ENCODE results near the gene EHMT2. TPM values are rescaled to one million over a fixed set of nuclear protein-coding genes. Genes with fewer than 3 reads are reported as not detected.

EHMT2 gene
- total RNA-seq, 4 donors from 2014 or later = 13.8 to 72.4 (median 66.2) TPM

GRCh38 chr6:31888276-31889258, 8.9 kb downstream of the EHMT2 start:
- no peak for DNase-seq
- Histone ChIP-seq H3K4me1 (no peaks in the 10 kb centered on the region), H3K4me3 (no peak overlapping the region), H3K36me3 (no peaks in the 10 kb centered on the region), H3K9me3 (no peaks in the 10 kb centered on the region), H3K27ac (no peak overlapping the region), H3K27me3 (no peaks in the 10 kb centered on the region)
- TF ChIP-seq POLR2A (IDR thresholded peaks at IDR 0.05) = no peak
- TF ChIP-seq, protein P1, sequence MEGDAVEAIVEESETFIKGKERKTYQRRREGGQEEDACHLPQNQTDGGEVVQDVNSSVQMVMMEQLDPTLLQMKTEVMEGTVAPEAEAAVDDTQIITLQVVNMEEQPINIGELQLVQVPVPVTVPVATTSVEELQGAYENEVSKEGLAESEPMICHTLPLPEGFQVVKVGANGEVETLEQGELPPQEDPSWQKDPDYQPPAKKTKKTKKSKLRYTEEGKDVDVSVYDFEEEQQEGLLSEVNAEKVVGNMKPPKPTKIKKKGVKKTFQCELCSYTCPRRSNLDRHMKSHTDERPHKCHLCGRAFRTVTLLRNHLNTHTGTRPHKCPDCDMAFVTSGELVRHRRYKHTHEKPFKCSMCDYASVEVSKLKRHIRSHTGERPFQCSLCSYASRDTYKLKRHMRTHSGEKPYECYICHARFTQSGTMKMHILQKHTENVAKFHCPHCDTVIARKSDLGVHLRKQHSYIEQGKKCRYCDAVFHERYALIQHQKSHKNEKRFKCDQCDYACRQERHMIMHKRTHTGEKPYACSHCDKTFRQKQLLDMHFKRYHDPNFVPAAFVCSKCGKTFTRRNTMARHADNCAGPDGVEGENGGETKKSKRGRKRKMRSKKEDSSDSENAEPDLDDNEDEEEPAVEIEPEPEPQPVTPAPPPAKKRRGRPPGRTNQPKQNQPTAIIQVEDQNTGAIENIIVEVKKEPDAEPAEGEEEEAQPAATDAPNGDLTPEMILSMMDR (IDR thresholded peaks at IDR 0.05) = peak in 3 of 4 experiments; percentile 16 to 73 (median 48)
- intact Hi-C loops (cut with DNase I; ENCODE audit: low total_unique reads) = no loop called here

DNA sequence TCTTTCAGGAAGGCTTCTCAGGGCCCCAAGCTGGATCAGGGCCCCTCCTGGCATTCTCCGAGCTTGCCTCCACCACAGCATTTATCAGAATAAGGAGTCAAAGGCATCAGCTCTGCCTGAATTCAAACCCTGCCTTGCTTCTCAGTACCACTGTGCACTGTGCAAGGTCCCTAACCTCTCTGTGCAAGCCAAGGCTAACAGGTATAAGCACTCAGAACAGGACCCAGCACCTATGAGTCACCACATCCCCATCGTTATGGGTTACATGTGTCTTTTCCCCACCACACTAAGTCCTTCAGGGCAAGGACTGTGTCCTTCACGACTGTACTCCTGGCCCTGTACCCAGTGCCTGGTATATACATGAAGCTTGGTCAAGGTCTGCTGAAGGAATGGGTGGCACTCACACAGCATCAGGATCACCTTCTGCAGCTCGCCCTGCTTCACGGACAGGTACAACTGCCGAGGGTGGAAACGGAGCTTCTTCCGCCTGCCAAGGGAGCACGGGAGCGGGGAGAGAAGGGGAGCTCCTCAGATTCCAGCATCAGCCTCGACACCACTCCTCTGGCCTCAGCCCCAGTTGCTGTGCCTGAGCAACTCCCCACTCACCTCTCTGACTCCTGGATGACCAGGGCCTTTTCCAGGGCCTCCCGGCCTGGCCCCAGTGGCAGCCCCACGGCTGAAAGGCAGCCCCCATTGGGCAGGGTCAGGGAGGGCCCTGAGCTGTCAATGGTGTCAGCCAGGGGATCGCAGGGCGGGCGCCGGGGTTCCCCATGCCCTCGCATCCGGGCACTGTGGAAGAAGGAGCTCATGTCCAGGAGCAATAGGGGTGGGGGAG, 10.1 kb downstream of the EHMT2 start:
- Histone ChIP-seq H3K9me3 (no peaks in the 10 kb centered on the region), H3K27me3 (no peaks in the 10 kb centered on the region), H3K27ac (no peak overlapping the region), H3K4me1 (no peaks in the 10 kb centered on the region), H3K4me3 (no peak overlapping the region), H3K36me3 (no peaks in the 10 kb centered on the region)
- DNase-seq = no peak
- TF ChIP-seq, protein P1 (IDR thresholded peaks at IDR 0.05) = no peak
- no peak for TF ChIP-seq POLR2A (IDR thresholded peaks at IDR 0.05)
- intact Hi-C loops (cut with DNase I; ENCODE audit: low total_unique reads) = no loop called here

GRCh38 chr6:31886541-31886991, 10.9 kb downstream of the EHMT2 start:
- H3K4me1 ChIP-seq = no peaks in the 10 kb centered on the region
- no peak overlapping the region for H3K27ac ChIP-seq
- no peak for TF ChIP-seq POLR2A (IDR thresholded peaks at IDR 0.05)
- TF ChIP-seq, protein P1 (IDR thresholded peaks at IDR 0.05) = no peak
- H3K4me3 ChIP-seq = no peak overlapping the region
- H3K9me3 ChIP-seq = no peaks in the 10 kb centered on the region
- H3K27me3 ChIP-seq = no peaks in the 10 kb centered on the region
- no peak for DNase-seq
- H3K36me3 ChIP-seq = no peaks in the 10 kb centered on the region
- intact Hi-C loops (cut with DNase I; ENCODE audit: low total_unique reads) = no loop called here

DNA sequence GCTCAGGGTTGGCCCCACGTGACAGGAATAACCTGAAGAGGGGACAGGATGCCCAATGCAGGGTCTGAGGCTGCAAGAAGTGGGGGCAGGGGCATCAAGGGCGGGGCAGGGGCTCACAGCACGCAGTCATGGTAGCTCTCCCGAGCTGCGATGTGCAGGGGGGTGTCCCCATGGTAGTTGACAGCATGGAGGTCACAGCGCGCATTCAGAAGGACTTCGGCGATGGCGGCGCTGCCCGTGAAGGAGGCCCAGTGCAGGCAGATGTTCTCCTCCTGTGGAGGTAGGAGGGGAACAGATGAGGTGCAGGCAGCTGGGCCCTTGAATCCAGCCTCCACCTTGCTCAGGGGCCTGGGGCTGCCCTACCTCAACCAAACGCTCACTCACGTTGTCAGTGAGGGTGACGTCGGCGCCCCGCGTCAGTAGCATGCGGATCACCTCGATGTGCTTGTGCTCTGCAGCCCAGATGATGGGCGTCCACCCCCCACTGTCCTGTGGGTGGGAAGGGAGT, 12.9 kb downstream of the EHMT2 start:
- DNase-seq = no peak
- Histone ChIP-seq H3K36me3 (no peaks in the 10 kb centered on the region), H3K9me3 (no peaks in the 10 kb centered on the region), H3K27ac (no peak overlapping the region), H3K4me3 (no peak overlapping the region), H3K4me1 (no peaks in the 10 kb centered on the region), H3K27me3 (no peaks in the 10 kb centered on the region)
- intact Hi-C loops (cut with DNase I; ENCODE audit: low total_unique reads) = no loop called here
- TF ChIP-seq POLR2A (IDR thresholded peaks at IDR 0.05) = no peak
- TF ChIP-seq, protein P1 (IDR thresholded peaks at IDR 0.05) = no peak
